Activated CD8-positive, alpha-beta memory T cell treated with anti-CD3 and anti-CD28 coated beads, Interleukin-2, amount 10 ng/mL, durations not matched to agents 7 days and 5 days (primary cell): ENCODE measurements around the gene ELOVL2. TPM values are rescaled to one million over a fixed set of nuclear protein-coding genes. Genes with fewer than 3 reads are reported as not detected.
"Not testable (repeated sequence)": the region's sequence is repeated elsewhere in the genome, so short reads cannot be mapped to it uniquely, and the experiment has no call there.

ENCODE experiments used
- ATAC-seq: fragments of 150-1000 bp; cut with Tn5 transposase; one replicate; pipeline ENCODE4 v1.10.0; 2021; ENCODE audit warnings: moderate library complexity
- CTCF ChIA-PET: fragments of 350-600 bp; sonication (Branson Sonifier 250); formaldehyde crosslinking; loops from one replicate; lab custom pipeline; 2021; ENCODE audit warnings: antibody characterized with exemption; lab: Charles Lee
- DNase-seq: peaks from one replicate; pipeline ENCODE4 v3.0.0-alpha.2; 2020
- H3K27ac Mint-ChIP-seq: one replicate; pipeline ENCODE4 v1.8.0; 2021; ENCODE audit warnings: mild to moderate bottlenecking, mixed read lengths
- H3K27me3 Mint-ChIP-seq: one replicate; pipeline ENCODE4 v1.8.0; 2021; ENCODE audit warnings: mixed read lengths
- H3K36me3 Mint-ChIP-seq: one replicate; pipeline ENCODE4 v1.8.0; 2021; ENCODE audit warnings: mild to moderate bottlenecking, mixed read lengths
- H3K4me1 Mint-ChIP-seq: one replicate; pipeline ENCODE4 v1.8.0; 2021; ENCODE audit warnings: mixed read lengths
- H3K4me3 Mint-ChIP-seq: one replicate; pipeline ENCODE4 v1.8.0; 2021; ENCODE audit warnings: mild to moderate bottlenecking, moderate library complexity, mixed read lengths
- H3K9me3 Mint-ChIP-seq: one replicate; pipeline ENCODE4 v1.8.0; 2022; ENCODE audit warnings: low read depth, mixed read lengths
- total RNA-seq, 2 experiments: library from RNA; stranded (reverse); gene quantifications; one replicate each; pipeline ENCODE4 v1.2.3, GENCODE V29; 2021

Gene ELOVL2
- total RNA-seq, 2 experiments from 2014 or later = not detected

- Mint-ChIP-seq H3K36me3 (no peaks in the 10 kb centered on the region), H3K27me3 (peaks cover 14% of the 10 kb centered on the region), H3K27ac (no peak overlapping the region), H3K4me3 (no peak overlapping the region), H3K4me1 (no peaks in the 10 kb centered on the region), H3K9me3 (no peaks in the 10 kb centered on the region)
- no peak for ATAC-seq
- CTCF ChIA-PET = no interaction called here
- DNase-seq = no peak
Measured at GRCh38 chr6:11009353-11009752, 34.8 kb downstream of the ELOVL2 start.

- CTCF ChIA-PET = no interaction called here
- no peak overlapping the region for H3K4me3 Mint-ChIP-seq
- H3K9me3 Mint-ChIP-seq = no peaks in the 10 kb centered on the region
- ATAC-seq (no peak), DNase-seq (no peak)
- H3K27ac Mint-ChIP-seq = no peak overlapping the region
- H3K4me1 Mint-ChIP-seq = no peaks in the 10 kb centered on the region
- H3K36me3 Mint-ChIP-seq = no peaks in the 10 kb centered on the region
- H3K27me3 Mint-ChIP-seq = peaks cover 12% of the 10 kb centered on the region
Measured at GRCh38 chr6:11008821-11009220, 35.3 kb downstream of the ELOVL2 start.

GRCh38 chr6:11007715-11008608, 36.1 kb downstream of the ELOVL2 start:
- no peak for ATAC-seq
- CTCF ChIA-PET = no interaction called here

GRCh38 chr6:11006061-11006460, 38.0 kb downstream of the ELOVL2 start:
- no peaks in the 10 kb centered on the region for H3K9me3 Mint-ChIP-seq
- peaks cover 18% of the 10 kb centered on the region for H3K27me3 Mint-ChIP-seq
- ATAC-seq (no peak), DNase-seq (no peak)
- H3K4me1 Mint-ChIP-seq = no peaks in the 10 kb centered on the region
- no peak overlapping the region for H3K4me3 Mint-ChIP-seq
- CTCF ChIA-PET = no interaction called here
- H3K36me3 Mint-ChIP-seq = no peaks in the 10 kb centered on the region
- no peak overlapping the region for H3K27ac Mint-ChIP-seq

More at GRCh38 chr6:11007715-11008608, 36.1 kb downstream of the ELOVL2 start:
- Mint-ChIP-seq H3K36me3 (no peaks in the 10 kb centered on the region), H3K9me3 (no peaks in the 10 kb centered on the region), H3K4me3 (no peak overlapping the region), H3K27ac (no peak overlapping the region), H3K27me3 (peaks cover 14% of the 10 kb centered on the region), H3K4me1 (no peaks in the 10 kb centered on the region)
- no peak for DNase-seq

- H3K36me3 Mint-ChIP-seq, DNase-seq, H3K27ac Mint-ChIP-seq, CTCF ChIA-PET, ATAC-seq, H3K4me3 Mint-ChIP-seq, H3K9me3 Mint-ChIP-seq, H3K4me1 Mint-ChIP-seq: not testable (repeated sequence)
- H3K27me3 Mint-ChIP-seq = peaks cover 20% of the 10 kb centered on the region
Measured at GRCh38 chr6:11003297-11003696, 40.8 kb downstream of the ELOVL2 start.

GRCh38 chr6:11002176-11002575, 41.9 kb downstream of the ELOVL2 start:
- no peak overlapping the region for H3K4me3 Mint-ChIP-seq
- no peaks in the 10 kb centered on the region for H3K4me1 Mint-ChIP-seq
- DNase-seq (no peak), ATAC-seq (no peak)
- peaks cover 20% of the 10 kb centered on the region for H3K27me3 Mint-ChIP-seq
- CTCF ChIA-PET = no interaction called here
- H3K36me3 Mint-ChIP-seq = no peaks in the 10 kb centered on the region
- no peaks in the 10 kb centered on the region for H3K9me3 Mint-ChIP-seq
- no peak overlapping the region for H3K27ac Mint-ChIP-seq

GRCh38 chr6:10999994-11000393, 44.1 kb downstream of the ELOVL2 start:
- Mint-ChIP-seq H3K36me3 (no peaks in the 10 kb centered on the region), H3K4me1 (no peaks in the 10 kb centered on the region), H3K4me3 (no peak overlapping the region), H3K9me3 (no peaks in the 10 kb centered on the region), H3K27me3 (peaks cover 17% of the 10 kb centered on the region), H3K27ac (no peak overlapping the region)
- ATAC-seq (no peak), DNase-seq (no peak)
- CTCF ChIA-PET = no interaction called here

GRCh38 chr6:10995114-10995707, 48.9 kb downstream of the ELOVL2 start:
- H3K9me3 Mint-ChIP-seq = no peaks in the 10 kb centered on the region
- no peak overlapping the region for H3K27ac Mint-ChIP-seq
- H3K4me1 Mint-ChIP-seq = no peaks in the 10 kb centered on the region
- DNase-seq (no peak), ATAC-seq (no peak)
- CTCF ChIA-PET = no interaction called here
- H3K4me3 Mint-ChIP-seq = no peak overlapping the region
- H3K36me3 Mint-ChIP-seq = no peaks in the 10 kb centered on the region
- H3K27me3 Mint-ChIP-seq = peaks cover 18% of the 10 kb centered on the region

- Mint-ChIP-seq H3K4me3 (no peak overlapping the region), H3K9me3 (no peaks in the 10 kb centered on the region), H3K27me3 (peaks cover 15% of the 10 kb centered on the region), H3K27ac (no peak overlapping the region), H3K36me3 (no peaks in the 10 kb centered on the region), H3K4me1 (no peaks in the 10 kb centered on the region)
- DNase-seq (no peak), ATAC-seq (no peak)
- CTCF ChIA-PET = no interaction called here
Measured at GRCh38 chr6:10993896-10994295, 50.2 kb downstream of the ELOVL2 start.

- Mint-ChIP-seq H3K27ac (no peak overlapping the region), H3K4me1 (no peaks in the 10 kb centered on the region), H3K4me3 (no peak overlapping the region), H3K9me3 (no peaks in the 10 kb centered on the region), H3K27me3 (peaks cover 20% of the 10 kb centered on the region), H3K36me3 (no peaks in the 10 kb centered on the region)
- DNase-seq (no peak), ATAC-seq (no peak)
- CTCF ChIA-PET = interaction anchor here (0.6 to 0.7 kb wide), 2 partner anchors 37 to 91 kb away, joined by 3 read pairs; no protein-coding TSS in a partner anchor
Measured at GRCh38 chr6:10991115-10991514, 53.0 kb downstream of the ELOVL2 start.

GRCh38 chr6:10989587-10989986, 54.5 kb downstream of the ELOVL2 start:
- Mint-ChIP-seq H3K9me3 (no peaks in the 10 kb centered on the region), H3K4me3 (no peak overlapping the region), H3K4me1 (no peaks in the 10 kb centered on the region), H3K27ac (no peak overlapping the region), H3K27me3 (peaks cover 18% of the 10 kb centered on the region), H3K36me3 (no peaks in the 10 kb centered on the region)
- CTCF ChIA-PET = no interaction called here
- ATAC-seq = no peak
- no peak for DNase-seq

GRCh38 chr6:10984959-10985358, 59.1 kb downstream of the ELOVL2 start:
- H3K27me3 Mint-ChIP-seq = peaks cover 12% of the 10 kb centered on the region
- CTCF ChIA-PET, H3K9me3 Mint-ChIP-seq, H3K36me3 Mint-ChIP-seq, H3K27ac Mint-ChIP-seq, ATAC-seq, H3K4me1 Mint-ChIP-seq, DNase-seq, H3K4me3 Mint-ChIP-seq: not testable (repeated sequence)

GRCh38 chr6:10981409-10981808, 62.7 kb downstream of the ELOVL2 start:
- CTCF ChIA-PET = no interaction called here
- H3K27ac Mint-ChIP-seq = no peak overlapping the region
- H3K36me3 Mint-ChIP-seq = no peaks in the 10 kb centered on the region
- peaks cover 8% of the 10 kb centered on the region for H3K27me3 Mint-ChIP-seq
- H3K4me3 Mint-ChIP-seq = no peak overlapping the region
- H3K9me3 Mint-ChIP-seq = no peaks in the 10 kb centered on the region
- no peak for ATAC-seq
- no peak for DNase-seq
- H3K4me1 Mint-ChIP-seq = no peaks in the 10 kb centered on the region

- DNase-seq = no peak
- no peaks in the 10 kb centered on the region for H3K9me3 Mint-ChIP-seq
- H3K4me1 Mint-ChIP-seq = no peaks in the 10 kb centered on the region
- H3K4me3 Mint-ChIP-seq = no peak overlapping the region
- H3K27me3 Mint-ChIP-seq = peaks cover 8% of the 10 kb centered on the region
- H3K36me3 Mint-ChIP-seq = no peaks in the 10 kb centered on the region
- CTCF ChIA-PET = interaction anchor here (1.0 kb wide), 1 partner anchor 10 kb away, joined by 3 read pairs; no protein-coding TSS in a partner anchor
- H3K27ac Mint-ChIP-seq = no peak overlapping the region
- no peak for ATAC-seq
Measured at GRCh38 chr6:10979603-10980002, 64.5 kb downstream of the ELOVL2 start.
